AML-193 (cell line): ENCODE measurements around the gene STAMBP.
"Not testable (repeated sequence)": the region's sequence is repeated elsewhere in the genome, so short reads cannot be mapped to it uniquely, and the experiment has no call there.

Experiments used
- DNase-seq, 2 experiments: peaks; one replicate each; lab custom pipeline; 2025; lab: John Stamatoyannopoulos, UW

STAMBP gene

GRCh38 chr2:73828818-73829570, at the start of gene STAMBP:
Gene STAMBP (plus strand): TSS chr2:73828961. CDS start chr2:73830857, 1,896 bp downstream.
- DNase-seq: peak; percentile 91 to 93

DNA sequence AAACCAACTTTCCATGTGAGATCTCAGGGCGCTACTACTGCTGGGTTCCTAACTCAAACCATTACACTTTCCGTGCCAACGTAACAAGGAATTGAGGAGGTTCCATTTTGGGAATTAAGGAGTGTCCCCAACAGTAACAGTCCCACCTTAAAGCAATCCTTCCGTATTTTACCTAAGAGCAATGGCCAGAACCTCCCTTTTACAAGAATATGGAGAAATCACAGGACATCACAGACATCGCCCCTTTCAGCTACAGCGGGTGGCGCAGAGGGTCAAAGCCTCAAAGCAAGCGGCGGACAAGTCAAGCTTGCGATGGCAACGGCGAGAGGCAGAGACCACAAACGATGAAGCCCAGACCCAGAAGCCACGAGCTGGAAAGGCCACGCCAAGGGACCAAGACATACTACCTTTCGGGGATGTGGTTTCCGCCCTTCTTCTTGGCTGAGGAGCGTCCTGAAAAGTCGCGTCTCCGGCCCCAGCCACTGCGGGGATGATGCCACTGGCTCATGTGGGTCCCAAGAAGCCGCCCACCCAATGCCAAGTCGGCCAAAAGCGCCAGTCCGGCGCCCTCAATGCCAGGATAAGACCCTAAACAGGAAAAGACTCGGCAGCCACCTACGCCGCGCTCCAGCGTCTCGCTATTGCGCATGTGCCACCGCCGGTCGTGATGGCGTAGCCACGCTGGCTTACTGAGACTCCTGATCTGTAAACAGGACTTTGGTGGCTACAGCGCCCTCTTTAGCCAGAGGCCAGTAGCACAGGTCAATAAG, 49.1 kb upstream of the STAMBP start, which contains the start of gene DUSP11:
Gene DUSP11 (minus strand): TSS at position 637 of the 770 bp plus-strand sequence. CDS start 129 bp downstream, at position 508.
- DNase-seq: peak; percentile 89 to 93

DNA sequence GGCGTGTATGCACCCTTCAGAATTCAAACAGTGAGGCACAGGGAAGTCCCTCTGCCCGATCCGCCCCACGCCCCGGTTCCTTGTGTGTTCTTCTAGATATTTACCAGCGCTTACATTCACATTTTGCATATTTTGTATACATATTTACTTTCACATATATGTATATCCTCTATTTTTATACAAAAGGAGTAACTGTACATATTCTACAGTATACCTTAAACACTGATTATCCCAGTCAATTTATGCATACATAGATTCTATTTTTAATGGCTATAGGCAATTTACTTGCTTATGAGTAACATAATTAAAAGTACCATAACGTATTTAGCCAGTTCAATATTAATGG, 48.6 kb upstream of the STAMBP start:
- no peak for DNase-seq

DNA sequence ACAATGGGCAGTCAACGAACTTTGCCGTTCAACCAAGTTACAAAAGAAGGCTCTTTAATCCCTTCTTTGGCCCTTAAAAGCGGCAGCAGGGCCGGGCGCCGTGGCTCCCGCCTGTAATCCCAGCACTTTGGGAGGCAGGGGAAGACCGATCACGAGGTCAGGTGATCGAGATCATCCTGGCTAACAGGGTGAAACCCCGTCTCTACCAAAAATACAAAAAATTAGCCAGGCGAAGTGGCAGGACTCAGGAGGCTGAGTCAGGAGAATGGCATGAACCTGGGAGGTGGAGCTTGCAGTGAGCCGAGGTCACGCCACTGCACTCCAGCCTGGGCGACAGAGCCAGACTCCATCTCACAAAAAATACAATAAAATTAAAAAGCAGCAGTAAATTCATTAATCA, 45.4 kb upstream of the STAMBP start:
- DNase-seq: not testable (repeated sequence)

DNA sequence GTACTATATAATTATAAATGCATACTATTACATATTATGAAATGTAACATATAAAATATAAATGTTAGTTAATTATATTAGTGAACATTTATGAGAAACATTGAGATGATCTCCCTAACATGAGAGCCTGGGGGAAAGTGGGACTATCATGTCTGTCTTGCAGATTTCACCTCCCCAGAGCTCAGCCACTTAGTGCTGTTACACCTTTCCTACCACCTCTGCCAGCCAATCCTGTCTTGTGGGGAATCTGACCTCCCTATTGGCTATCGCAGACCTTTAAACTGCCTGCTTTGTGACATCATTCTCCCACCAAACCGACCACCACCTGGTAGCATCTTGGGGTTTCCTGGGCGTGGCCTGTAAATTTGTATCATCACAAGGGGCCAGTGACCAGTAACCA, 44.9 kb upstream of the STAMBP start, which contains the start of gene C2orf78:
Gene C2orf78 (plus strand): TSS at position 301 of the 400 bp plus-strand sequence. CDS start 127 bp downstream, outside the sequence.
- not testable (repeated sequence) for DNase-seq

- no peak for DNase-seq
Observed at GRCh38 chr2:73811878-73812277, 16.9 kb upstream of the STAMBP start.

DNA sequence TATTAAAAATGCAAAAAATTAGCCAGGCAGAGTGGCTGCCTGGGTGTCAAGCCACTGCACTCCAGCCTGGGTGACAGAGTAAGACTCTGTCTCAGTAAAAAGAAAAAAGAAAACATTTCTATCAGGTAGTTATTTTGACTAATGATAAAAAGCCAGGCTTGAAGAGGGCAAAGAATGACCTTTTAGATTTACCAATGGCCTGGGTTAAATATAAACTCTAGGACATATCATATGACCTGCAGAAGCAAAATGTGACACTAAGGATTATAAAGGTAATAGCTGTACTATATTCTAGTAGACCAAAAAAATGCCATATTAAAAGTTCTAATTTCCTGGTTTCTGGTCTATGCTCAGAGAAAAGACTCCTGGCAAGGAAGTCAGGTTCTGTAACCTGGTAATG, 16.1 kb upstream of the STAMBP start:
- DNase-seq: no peak

- DNase-seq: no peak
Observed at GRCh38 chr2:73818296-73818695, 10.5 kb upstream of the STAMBP start.

- no peak for DNase-seq
Observed at GRCh38 chr2:73821227-73821626, 7.5 kb upstream of the STAMBP start.

DNA sequence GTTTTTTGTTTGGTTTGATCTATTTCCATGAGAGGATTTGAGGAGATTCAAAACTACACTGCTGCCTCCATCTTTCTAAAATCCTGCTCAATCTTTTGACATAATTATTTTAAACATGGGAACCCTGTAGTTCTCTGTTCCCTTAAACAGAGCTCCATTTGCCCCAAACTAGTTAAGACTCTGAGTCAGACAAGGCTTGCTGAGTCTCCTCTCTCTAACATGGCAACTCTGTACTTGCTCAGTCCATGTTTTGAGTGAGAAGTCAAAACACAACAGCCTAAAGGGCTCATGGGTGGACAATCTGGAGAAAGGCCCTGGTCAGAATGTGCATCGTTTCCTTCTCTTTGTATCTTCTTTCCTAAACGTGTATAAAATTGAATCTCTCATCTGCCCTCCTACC, 7.1 kb upstream of the STAMBP start:
- DNase-seq: no peak

GRCh38 chr2:73822276-73822675, 6.5 kb upstream of the STAMBP start:
- no peak for DNase-seq

DNA sequence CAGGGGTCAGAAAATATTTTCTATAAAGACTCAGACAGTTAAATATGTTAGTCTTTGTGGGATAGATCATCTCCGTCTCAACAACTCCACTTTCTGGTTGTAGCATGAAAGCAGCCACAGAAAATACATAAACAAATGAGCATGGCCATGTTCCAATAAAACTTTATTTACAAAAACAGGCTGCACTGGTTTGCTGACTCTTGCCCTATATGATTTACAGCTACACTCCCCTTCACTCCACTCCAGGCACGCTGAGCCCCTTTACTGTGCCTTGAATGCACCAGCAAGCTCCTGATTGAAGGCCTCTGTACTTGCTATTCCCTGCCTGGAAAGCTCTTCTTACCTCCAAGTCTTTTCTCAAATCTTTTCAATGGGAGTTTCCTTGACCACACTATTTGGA, 5.8 kb upstream of the STAMBP start:
- no peak for DNase-seq

GRCh38 chr2:73823416-73823815, 5.3 kb upstream of the STAMBP start:
- DNase-seq: no peak

DNA sequence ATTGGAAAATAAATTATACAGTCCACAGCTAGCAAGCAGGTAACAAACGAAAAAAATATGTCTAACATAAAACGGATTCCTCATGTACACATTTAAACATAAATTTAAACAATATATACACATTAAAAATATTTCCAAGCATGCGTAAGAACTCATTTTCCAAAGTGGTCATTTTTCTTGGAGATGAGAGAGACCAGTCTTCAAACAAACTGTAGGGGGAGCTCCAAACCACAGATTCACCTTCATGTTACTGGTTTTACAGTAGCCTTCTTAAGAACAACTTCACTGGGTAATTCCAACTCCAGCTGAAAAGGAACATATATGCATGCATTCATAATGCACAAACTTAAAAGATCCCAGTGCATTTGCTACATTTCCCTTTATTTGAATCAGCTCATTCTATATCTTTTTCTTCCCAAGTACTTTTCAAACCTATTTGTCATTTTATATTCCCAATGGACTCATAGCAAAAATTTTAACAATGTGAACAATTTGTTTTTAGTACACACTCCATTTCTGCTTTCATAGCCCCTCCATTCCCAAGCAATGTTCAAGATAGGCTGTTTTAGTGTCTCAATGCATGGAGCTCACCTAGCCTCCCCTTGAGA, 4.7 kb upstream of the STAMBP start:
- peak; percentile 67 to 69 for DNase-seq

- DNase-seq: no peak
Observed at GRCh38 chr2:73825408-73825807, 3.4 kb upstream of the STAMBP start.

DNA sequence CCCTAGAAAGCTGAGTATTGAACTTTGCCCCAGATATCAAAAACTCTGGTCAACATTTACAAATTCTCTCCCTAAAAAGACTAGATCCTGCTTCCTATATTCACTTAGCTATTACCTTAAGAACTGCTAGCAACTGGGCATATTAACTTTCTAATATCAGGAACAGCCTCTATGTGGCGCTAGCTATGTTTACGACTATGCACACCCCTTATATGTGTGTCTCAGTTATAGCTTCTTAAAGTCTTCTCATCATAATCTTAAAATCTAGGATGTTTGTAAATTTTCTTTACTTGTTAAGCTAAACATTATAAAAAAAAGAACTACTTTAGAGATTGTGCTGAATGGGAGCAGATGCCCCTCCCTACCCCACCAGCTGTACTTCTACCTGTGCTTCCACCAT, 1.7 kb upstream of the STAMBP start:
- peak; percentile 66 to 82 for DNase-seq

- no peak for DNase-seq
Observed at GRCh38 chr2:73827660-73828388, 937 bp upstream of the STAMBP start.

DNA sequence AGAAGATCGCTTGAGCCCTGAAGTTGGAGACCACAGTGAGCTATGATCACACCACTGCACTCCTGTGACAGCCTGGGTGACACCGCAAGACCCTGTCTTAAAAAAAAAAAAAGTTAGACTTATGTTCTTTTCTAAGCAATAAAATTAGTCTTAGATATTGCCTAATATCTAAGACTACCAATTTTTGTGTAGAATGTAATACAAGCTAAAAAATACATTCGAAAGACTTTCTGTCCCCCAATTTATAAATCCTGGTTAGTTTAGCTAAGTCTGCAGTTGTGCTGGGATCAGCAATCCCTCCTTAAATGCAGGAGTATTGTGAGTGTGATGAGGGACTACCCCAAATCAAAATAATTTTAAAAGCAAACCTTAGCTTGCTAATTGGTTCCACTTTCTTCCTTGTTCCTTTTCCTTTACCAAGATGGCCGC, 358 bp upstream of the STAMBP start:
- no peak for DNase-seq

DNA sequence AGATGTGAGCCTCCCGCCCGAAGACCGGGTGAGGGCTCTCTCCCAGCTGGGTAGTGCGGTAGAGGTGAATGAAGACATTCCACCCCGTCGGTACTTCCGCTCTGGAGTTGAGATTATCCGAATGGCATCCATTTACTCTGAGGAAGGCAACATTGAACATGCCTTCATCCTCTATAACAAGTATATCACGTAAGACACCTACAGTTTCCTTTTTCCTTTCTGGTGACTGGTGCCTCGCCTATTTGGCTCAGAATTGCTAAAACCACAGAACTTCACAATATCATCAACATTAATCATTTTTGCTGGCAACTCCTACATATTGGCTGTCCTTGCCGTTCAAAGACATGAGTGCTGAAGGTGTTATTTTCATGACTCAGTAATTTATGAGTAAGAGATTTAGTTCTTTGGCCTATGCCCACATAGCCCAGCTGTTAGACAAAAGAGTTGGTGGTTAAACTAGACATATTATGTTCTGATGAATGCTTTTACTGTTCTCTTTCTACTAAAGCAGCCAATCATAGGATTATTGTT, 2.2 kb downstream of the STAMBP start:
- DNase-seq: no peak

GRCh38 chr2:73832930-73833329, 4.2 kb downstream of the STAMBP start:
- no peak for DNase-seq

DNA sequence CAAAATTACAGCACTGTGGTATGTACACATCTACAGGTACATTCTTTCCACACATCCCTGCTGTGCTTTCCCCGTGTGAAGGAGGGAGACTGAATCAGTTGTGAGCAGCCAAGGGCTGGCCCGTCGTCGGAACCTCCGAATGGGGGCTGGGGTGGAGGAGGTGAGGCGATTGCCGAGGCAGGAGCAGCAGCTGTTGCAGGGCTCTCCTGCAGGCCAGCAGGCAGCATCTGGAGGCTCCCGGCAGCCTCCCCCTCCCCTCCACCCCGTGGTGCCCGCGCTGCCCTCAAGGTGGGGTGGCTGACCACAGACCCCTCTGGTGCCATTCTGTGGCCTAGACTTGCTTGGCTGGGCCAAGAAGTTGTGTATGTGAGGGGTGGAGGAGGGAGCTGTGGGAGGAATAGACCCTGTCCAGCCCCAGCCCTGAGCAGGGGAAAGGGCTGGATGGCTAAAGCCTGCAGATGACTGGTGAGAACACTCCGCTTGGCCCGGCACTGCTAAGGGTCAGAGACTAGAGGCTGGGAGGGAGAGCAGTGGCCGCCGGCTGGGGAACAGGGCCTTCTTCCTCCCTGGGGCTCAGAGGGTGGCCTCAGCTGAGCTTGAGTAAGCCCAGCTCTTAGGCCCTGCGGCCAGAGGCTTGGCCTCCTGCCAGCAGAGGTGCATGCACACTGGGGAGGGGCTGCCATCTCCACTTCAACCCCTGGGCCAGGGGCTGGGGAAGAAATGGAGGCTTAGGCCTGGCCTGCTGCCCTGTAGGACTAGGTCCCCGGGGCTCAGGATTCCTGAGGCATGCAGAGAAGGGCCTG, 7.6 kb downstream of the STAMBP start:
- no peak for DNase-seq
